HepG2 (cell line): ENCODE data around the gene ADAM29.

ENCODE experiments used
- CBX2 ChIP-seq, 2 experiments: fragments of 200-600 bp in 1 of 2; sonication (generic); formaldehyde crosslinking in 1 of 2; IDR thresholded peaks; 2 replicates each; pipeline versions ENCODE4 v1.7.0 to v1.8.1; 2018 to 2022; ENCODE audit warnings: low read depth in 2 of 2, low read length in 1 of 2, mild to moderate bottlenecking in 1 of 2, missing genetic modification reagents in 1 of 2
- CTCF ChIP-seq: sonication (generic); formaldehyde crosslinking; IDR thresholded peaks from 2 replicates; pipeline ENCODE4 v1.5.0; 2020; ENCODE audit warnings: mild to moderate bottlenecking, missing genetic modification reagents, moderate library complexity
- EZH2 ChIP-seq: conservative IDR thresholded peaks from 2 replicates; pipeline ENCODE4 v1.6.1; 2012; ENCODE audit warnings: mild to moderate bottlenecking, low read depth, low read length, moderate library complexity
- MIXL1 ChIP-seq: IDR thresholded peaks from 2 replicates; pipeline ENCODE4 v1.6.1; 2016
- NFRKB ChIP-seq: fragments of 450-650 bp; IDR thresholded peaks from 2 replicates; pipeline ENCODE4 v1.6.1; 2017
- PHF8 ChIP-seq: sonication (generic); formaldehyde crosslinking; IDR thresholded peaks from 2 replicates; pipeline ENCODE4 v1.5.0; 2020; ENCODE audit warnings: missing genetic modification reagents
- REST ChIP-seq, 2 experiments: IDR thresholded peaks; 2 replicates each; pipeline ENCODE4 v1.6.1; 2011 to 2012; ENCODE audit warnings: low read length in 2 of 2, borderline replicate concordance in 1 of 2, low read depth in 1 of 2, mild to moderate bottlenecking in 1 of 2, moderate library complexity in 1 of 2
- RORA ChIP-seq: sonication (generic); formaldehyde crosslinking; IDR thresholded peaks from 2 replicates; pipeline ENCODE4 v1.5.0; 2020; ENCODE audit warnings: mild to moderate bottlenecking, missing genetic modification reagents, moderate library complexity
- SIN3A ChIP-seq: IDR thresholded peaks from 2 replicates; pipeline ENCODE4 v1.6.1; 2011; ENCODE audit warnings: low read depth, mild to moderate bottlenecking, control low read depth, low read length, borderline replicate concordance
- SP140L ChIP-seq: sonication (generic); formaldehyde crosslinking; IDR thresholded peaks from 2 replicates; pipeline ENCODE4 v1.4.0; 2020; ENCODE audit warnings: missing genetic modification reagents, borderline replicate concordance
- TBL1XR1 ChIP-seq: fragments of 150-350 bp; IDR thresholded peaks from 2 replicates; pipeline ENCODE4 v1.6.1; 2014; ENCODE audit warnings: borderline replicate concordance, low read length; ENCODE audit not compliant: partially characterized antibody
- ZNF263 ChIP-seq: sonication (generic); formaldehyde crosslinking; IDR thresholded peaks from 2 replicates; pipeline ENCODE4 v1.4.0; 2020; ENCODE audit warnings: missing genetic modification reagents
- ZNF383 ChIP-seq: sonication (generic); formaldehyde crosslinking; IDR thresholded peaks from 2 replicates; pipeline ENCODE4 v1.4.0; 2020; ENCODE audit warnings: missing genetic modification reagents, mild to moderate bottlenecking, borderline replicate concordance
- ZNF598 ChIP-seq: sonication (generic); formaldehyde crosslinking; IDR thresholded peaks from 2 replicates; pipeline ENCODE4 v1.5.1; 2020; ENCODE audit warnings: mild to moderate bottlenecking, missing genetic modification reagents, borderline replicate concordance

- TF ChIP-seq ZNF263 (CRISPR knock-in tag) = no peak
- no peak for TF ChIP-seq NFRKB
- no peak for TF ChIP-seq CBX2 (IDR thresholded peaks at IDR 0.05; ENCODE audit: low read depth, low read length)
- no peak for TF ChIP-seq CBX2 (CRISPR knock-in tag; IDR thresholded peaks at IDR 0.05; ENCODE audit: low read depth)
- TF ChIP-seq MIXL1 (CRISPR knock-in tag) = no peak
- TF ChIP-seq CTCF (CRISPR knock-in tag) = no peak
- TF ChIP-seq RORA (CRISPR knock-in tag) = no peak
- no peak for TF ChIP-seq REST (IDR thresholded peaks at IDR 0.05; ENCODE audit: borderline replicate concordance in 1 of 2, low read depth in 1 of 2, low read length in 2 of 2)
- TF ChIP-seq SIN3A = no peak
- TF ChIP-seq SP140L = no peak
- no peak for TF ChIP-seq ZNF383 (CRISPR knock-in tag)
- no peak for TF ChIP-seq PHF8 (CRISPR knock-in tag)
- no peak for TF ChIP-seq TBL1XR1
- TF ChIP-seq EZH2 = no peak
- TF ChIP-seq ZNF598 (CRISPR knock-in tag) = no peak
These were observed 46.8 kb upstream of the ADAM29 start for GRCh38 chr4:174871407-174871806.
